ENCODE measurements around the gene IFI27. TPM values are rescaled to one million over a fixed set of nuclear protein-coding genes. Genes with fewer than 3 reads are reported as not detected.

Gene IFI27
- total RNA-seq, 1 experiment from 2014 or later, result 766 TPM

DNA sequence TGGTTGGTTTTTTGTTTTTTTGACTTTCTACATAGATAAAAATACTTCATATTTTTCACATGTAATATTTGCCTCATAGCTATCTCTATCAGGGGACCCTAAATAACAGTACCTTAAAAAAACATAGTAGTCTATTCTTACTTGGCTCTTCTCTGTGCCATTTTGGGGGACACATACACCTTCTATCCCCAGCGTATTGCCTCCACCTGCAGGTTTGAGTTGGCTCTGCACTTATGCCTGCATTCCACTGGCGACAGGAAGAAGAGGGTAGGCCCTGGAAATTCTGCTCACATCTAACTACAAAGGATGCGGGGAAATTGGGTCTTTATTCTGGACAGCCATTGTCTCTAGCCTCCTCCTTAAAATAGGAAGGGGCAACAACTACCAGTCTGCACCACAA, 32.7 kb downstream of the IFI27 start:
- Mint-ChIP-seq H3K4me1 (ENCODE audit: low read depth, unreplicated experiment) (peaks cover 8% of the 10 kb centered on the region), H3K36me3 (ENCODE audit: insufficient read depth, unreplicated experiment) (no peaks in the 10 kb centered on the region), H3K27ac (ENCODE audit: unreplicated experiment) (no peak overlapping the region), H3K4me3 (ENCODE audit: low read depth, unreplicated experiment) (no peak overlapping the region), H3K9me3 (ENCODE audit: low read depth, unreplicated experiment) (no peaks in the 10 kb centered on the region), H3K27me3 (ENCODE audit: unreplicated experiment) (peaks cover 19% of the 10 kb centered on the region)
- intact Hi-C loops (cut with micrococcal nuclease; ENCODE audit: unreplicated experiment), result no loop called here
- CTCF ChIA-PET, result no interaction called here
- TF ChIP-seq, protein P1, sequence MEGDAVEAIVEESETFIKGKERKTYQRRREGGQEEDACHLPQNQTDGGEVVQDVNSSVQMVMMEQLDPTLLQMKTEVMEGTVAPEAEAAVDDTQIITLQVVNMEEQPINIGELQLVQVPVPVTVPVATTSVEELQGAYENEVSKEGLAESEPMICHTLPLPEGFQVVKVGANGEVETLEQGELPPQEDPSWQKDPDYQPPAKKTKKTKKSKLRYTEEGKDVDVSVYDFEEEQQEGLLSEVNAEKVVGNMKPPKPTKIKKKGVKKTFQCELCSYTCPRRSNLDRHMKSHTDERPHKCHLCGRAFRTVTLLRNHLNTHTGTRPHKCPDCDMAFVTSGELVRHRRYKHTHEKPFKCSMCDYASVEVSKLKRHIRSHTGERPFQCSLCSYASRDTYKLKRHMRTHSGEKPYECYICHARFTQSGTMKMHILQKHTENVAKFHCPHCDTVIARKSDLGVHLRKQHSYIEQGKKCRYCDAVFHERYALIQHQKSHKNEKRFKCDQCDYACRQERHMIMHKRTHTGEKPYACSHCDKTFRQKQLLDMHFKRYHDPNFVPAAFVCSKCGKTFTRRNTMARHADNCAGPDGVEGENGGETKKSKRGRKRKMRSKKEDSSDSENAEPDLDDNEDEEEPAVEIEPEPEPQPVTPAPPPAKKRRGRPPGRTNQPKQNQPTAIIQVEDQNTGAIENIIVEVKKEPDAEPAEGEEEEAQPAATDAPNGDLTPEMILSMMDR (IDR thresholded peaks at IDR 0.05; ENCODE audit: unreplicated experiment), result no peak
- DNase-seq, result peak; percentile 31
- no TSS peak for BruUV-seq (replicated peaks)

DNA sequence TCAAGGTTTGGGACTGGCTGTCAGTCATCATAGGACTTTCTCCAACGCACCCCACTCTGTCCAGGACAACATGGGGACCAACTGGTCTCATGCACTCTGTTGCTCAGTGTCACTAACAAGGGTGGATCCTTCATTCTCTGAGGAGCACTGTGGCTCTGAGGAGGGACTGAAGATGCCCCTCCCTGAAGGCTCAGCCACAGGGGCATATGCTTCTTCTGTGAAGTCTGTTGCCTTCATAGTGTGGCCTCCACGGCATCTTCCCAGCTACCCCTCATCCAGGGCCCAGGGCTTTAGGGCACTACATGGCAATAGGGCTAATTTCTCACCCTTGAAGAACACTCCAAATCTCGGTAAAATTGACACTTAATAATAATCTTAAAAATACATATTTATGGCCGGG, 33.2 kb downstream of the IFI27 start:
- CTCF ChIA-PET, result no interaction called here
- intact Hi-C loops (cut with micrococcal nuclease; ENCODE audit: unreplicated experiment), result no loop called here

DNA sequence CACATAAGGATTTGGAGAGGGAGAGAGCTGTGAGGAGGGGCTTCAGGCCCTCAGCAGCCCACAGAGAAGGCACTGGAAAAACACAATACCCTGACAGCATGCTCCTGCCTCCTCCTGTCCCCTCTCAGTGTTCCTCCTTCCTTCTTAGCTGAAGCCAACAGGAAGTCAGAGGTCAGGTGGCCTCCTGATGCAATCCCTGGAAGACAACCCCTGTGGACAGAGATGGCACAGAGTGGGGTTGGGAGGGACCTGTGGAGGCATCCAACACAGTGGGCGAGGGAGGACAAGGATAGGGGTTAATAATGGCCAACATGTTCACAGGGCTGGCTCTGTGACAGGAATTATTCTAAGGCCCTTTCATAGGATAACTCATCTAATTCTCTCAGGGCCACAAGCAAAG, 34.2 kb downstream of the IFI27 start:
- Mint-ChIP-seq H3K27me3 (ENCODE audit: unreplicated experiment) (peaks cover 22% of the 10 kb centered on the region), H3K4me3 (ENCODE audit: low read depth, unreplicated experiment) (no peak overlapping the region), H3K27ac (ENCODE audit: unreplicated experiment) (no peak overlapping the region), H3K36me3 (ENCODE audit: insufficient read depth, unreplicated experiment) (no peaks in the 10 kb centered on the region), H3K4me1 (ENCODE audit: low read depth, unreplicated experiment) (peaks cover 8% of the 10 kb centered on the region), H3K9me3 (ENCODE audit: low read depth, unreplicated experiment) (no peaks in the 10 kb centered on the region)
- intact Hi-C loops (cut with micrococcal nuclease; ENCODE audit: unreplicated experiment), result no loop called here
- CTCF ChIA-PET, result no interaction called here
- DNase-seq, result no peak
- TF ChIP-seq, protein P1 (IDR thresholded peaks at IDR 0.05; ENCODE audit: unreplicated experiment), result no peak
- no TSS peak for BruUV-seq (replicated peaks)

More for the DNA sequence above, 33.2 kb downstream of the IFI27 start:
- H3K27me3 Mint-ChIP-seq (ENCODE audit: unreplicated experiment), result peaks cover 19% of the 10 kb centered on the region
- no peak overlapping the region for H3K4me3 Mint-ChIP-seq (ENCODE audit: low read depth, unreplicated experiment)
- no peaks in the 10 kb centered on the region for H3K36me3 Mint-ChIP-seq (ENCODE audit: insufficient read depth, unreplicated experiment)
- no peaks in the 10 kb centered on the region for H3K9me3 Mint-ChIP-seq (ENCODE audit: low read depth, unreplicated experiment)
- no peak overlapping the region for H3K27ac Mint-ChIP-seq (ENCODE audit: unreplicated experiment)
- no TSS peak for BruUV-seq (replicated peaks)
- TF ChIP-seq, protein P1 (IDR thresholded peaks at IDR 0.05; ENCODE audit: unreplicated experiment), result no peak
- H3K4me1 Mint-ChIP-seq (ENCODE audit: low read depth, unreplicated experiment), result peaks cover 8% of the 10 kb centered on the region
- no peak for DNase-seq

DNA sequence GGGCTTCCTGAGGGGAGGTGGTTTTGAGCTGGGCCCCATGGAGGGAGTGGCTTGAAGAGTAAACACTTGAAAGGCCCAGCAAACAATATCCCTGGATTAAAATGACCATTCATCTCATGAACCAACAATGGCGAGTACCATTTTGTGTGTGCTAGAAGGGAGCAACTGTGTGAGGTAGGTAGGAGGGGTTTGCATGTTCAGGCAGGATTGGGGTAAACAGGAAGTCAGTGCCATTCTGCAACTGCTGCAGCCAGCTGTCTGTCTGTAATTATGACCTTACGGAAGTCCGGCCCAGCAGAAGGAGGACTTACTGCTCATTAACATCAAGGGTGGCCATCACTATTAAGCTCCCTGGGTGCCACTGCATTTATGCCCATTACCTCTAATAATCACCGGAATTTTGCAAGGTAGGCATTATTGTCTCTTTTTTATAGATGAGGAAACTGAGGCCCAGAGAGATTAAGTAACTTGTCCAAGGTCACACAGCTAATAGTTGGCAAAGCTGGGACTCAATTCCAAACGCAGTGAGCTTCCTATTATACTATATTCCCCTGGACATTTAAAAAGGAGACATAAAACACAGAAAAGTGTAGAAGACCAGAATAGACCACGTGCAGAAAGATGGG, 35.5 kb downstream of the IFI27 start:
- Mint-ChIP-seq H3K4me1 (ENCODE audit: low read depth, unreplicated experiment) (peaks cover 8% of the 10 kb centered on the region), H3K27me3 (ENCODE audit: unreplicated experiment) (peaks cover 34% of the 10 kb centered on the region), H3K9me3 (ENCODE audit: low read depth, unreplicated experiment) (no peaks in the 10 kb centered on the region), H3K36me3 (ENCODE audit: insufficient read depth, unreplicated experiment) (no peaks in the 10 kb centered on the region), H3K4me3 (ENCODE audit: low read depth, unreplicated experiment) (no peak overlapping the region), H3K27ac (ENCODE audit: unreplicated experiment) (no peak overlapping the region)
- BruUV-seq (replicated peaks), result no TSS peak
- TF ChIP-seq, protein P1 (IDR thresholded peaks at IDR 0.05; ENCODE audit: unreplicated experiment), result no peak
- CTCF ChIA-PET, result no interaction called here
- DNase-seq, result no peak
- intact Hi-C loops (cut with micrococcal nuclease; ENCODE audit: unreplicated experiment), result no loop called here

Data from Calu3 (cell line).